ENCODE results near the gene RUSF1. TPM values are rescaled to one million over a fixed set of nuclear protein-coding genes. Genes with fewer than 3 reads are reported as not detected.

RUSF1 gene
- total and polyA plus RNA-seq, 8 donors: 58.2 to 87.2 (median 77.7) TPM

DNA sequence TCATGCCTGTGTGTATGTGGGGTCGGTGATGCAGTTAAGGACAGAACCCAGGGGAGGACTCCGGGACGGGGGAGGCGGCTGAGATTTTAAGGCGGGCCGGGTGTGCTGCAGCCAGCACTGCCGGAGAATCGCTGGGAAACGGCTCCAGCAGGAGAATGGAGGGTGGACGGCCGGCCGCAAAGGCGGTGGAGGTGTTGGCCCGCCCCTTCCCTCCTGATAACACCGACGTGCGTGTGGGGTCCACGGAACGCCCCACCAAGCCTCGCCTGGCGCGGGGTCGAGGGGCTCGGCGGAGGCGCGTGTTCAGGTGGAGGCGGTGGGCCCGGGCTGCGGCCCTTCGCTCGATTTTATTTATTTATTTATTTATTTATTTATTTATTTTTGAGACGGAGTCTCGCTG, 66.2 kb downstream of the RUSF1 start:
- ATAC-seq: no peak
- TF ChIP-seq, protein P1, sequence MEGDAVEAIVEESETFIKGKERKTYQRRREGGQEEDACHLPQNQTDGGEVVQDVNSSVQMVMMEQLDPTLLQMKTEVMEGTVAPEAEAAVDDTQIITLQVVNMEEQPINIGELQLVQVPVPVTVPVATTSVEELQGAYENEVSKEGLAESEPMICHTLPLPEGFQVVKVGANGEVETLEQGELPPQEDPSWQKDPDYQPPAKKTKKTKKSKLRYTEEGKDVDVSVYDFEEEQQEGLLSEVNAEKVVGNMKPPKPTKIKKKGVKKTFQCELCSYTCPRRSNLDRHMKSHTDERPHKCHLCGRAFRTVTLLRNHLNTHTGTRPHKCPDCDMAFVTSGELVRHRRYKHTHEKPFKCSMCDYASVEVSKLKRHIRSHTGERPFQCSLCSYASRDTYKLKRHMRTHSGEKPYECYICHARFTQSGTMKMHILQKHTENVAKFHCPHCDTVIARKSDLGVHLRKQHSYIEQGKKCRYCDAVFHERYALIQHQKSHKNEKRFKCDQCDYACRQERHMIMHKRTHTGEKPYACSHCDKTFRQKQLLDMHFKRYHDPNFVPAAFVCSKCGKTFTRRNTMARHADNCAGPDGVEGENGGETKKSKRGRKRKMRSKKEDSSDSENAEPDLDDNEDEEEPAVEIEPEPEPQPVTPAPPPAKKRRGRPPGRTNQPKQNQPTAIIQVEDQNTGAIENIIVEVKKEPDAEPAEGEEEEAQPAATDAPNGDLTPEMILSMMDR (IDR thresholded peaks at IDR 0.05): no peak

DNA sequence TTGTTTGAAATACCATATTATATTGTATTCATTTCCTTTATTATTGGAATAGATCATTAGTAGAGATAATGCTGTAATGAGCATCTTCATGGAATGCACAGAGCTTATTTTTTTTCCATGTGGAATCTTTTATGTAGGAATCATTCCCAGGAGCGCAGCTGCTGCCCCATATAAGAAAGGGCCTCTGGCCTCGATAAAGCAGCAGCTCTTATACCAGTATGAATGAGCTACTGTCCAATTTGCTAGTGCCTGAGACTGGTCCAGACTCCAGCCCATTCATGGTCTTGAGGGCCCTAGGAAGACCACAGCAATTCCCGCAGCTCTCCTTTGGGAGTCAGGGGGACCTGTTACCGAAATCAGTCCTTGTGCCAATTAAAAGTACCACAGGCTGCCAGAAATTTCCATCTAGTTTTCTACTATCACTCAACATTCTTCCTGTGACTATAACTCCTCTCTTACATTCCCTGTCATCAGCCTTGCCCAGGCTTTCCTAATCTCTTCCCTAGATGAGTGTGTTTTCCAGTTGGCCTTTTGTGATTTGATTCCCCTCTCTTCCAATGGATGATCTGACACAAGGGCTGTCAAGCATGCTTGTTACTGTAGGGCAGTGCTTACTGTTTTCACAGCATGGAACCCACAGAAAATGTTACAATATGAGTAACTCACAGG, 67.5 kb downstream of the RUSF1 start:
- no peak for ATAC-seq
- H3K9me3 ChIP-seq: no peaks in the 10 kb centered on the region
- H3K27ac ChIP-seq: no peak overlapping the region
- TF ChIP-seq, protein P1 (IDR thresholded peaks at IDR 0.05): no peak
- DNase-seq: no peak
- no peaks in the 10 kb centered on the region for H3K36me3 ChIP-seq
- no peak overlapping the region for H3K4me3 ChIP-seq
- no peaks in the 10 kb centered on the region for H3K27me3 ChIP-seq
- intact Hi-C loops (cut with DNase I): no loop called here
- peaks cover 0 to 10% of the 10 kb centered on the region in 2 donors for H3K4me1 ChIP-seq

More for the DNA sequence above, 66.2 kb downstream of the RUSF1 start:
- intact Hi-C loops (cut with DNase I): no loop called here
- Histone ChIP-seq H3K9me3 (no peaks in the 10 kb centered on the region), H3K36me3 (no peaks in the 10 kb centered on the region), H3K27me3 (no peaks in the 10 kb centered on the region), H3K4me3 (peak overlapping the region; percentile 72 to 92), H3K4me1 (peaks cover 0 to 10% of the 10 kb centered on the region in 2 donors), H3K27ac (peak overlapping the region in 1 of 2 donors; percentile 84)
- DNase-seq: no peak

GRCh38 chr16:31439519-31439918, 68.7 kb downstream of the RUSF1 start:
- ATAC-seq (no peak), DNase-seq (peak in 1 of 4 donors; percentile 15)
- no peaks in the 10 kb centered on the region for H3K9me3 ChIP-seq
- H3K4me1 ChIP-seq: peaks cover 0 to 10% of the 10 kb centered on the region in 2 donors
- intact Hi-C loops (cut with DNase I): loop anchor here in 1 of 2 donors (10.0 kb wide), 1 partner anchor 455 kb away; the partner anchor contains the start of gene HSD3B7
- H3K27ac ChIP-seq: no peak overlapping the region
- no peak overlapping the region for H3K4me3 ChIP-seq
- no peaks in the 10 kb centered on the region for H3K27me3 ChIP-seq
- TF ChIP-seq, protein P1 (IDR thresholded peaks at IDR 0.05): no peak
- no peaks in the 10 kb centered on the region for H3K36me3 ChIP-seq

Other genes with a start within 250 kb of the RUSF1 start
- 10 to 100 TPM; 44.5 to 91.3 TPM for gene ITGAM, start 248.4 kb downstream of the RUSF1 start, total RNA-seq
- 1 to 10 TPM; 2.3 to 5.1 (median 3.2) TPM for gene ITGAM, start 248.4 kb downstream of the RUSF1 start, polyA plus RNA-seq (ENCODE audit: insufficient read length in 6 of 6)
- 100 to 1,000 TPM in 1 of 2 donors, 10 to 100 TPM in 1; 71.5 to 134 TPM for gene ITGAX, start 153.2 kb downstream of the RUSF1 start, total RNA-seq
- 1 to 10 TPM in 5 of 6 donors, under 1 TPM in 1; 0.94 to 2.0 (median 1.4) TPM for gene ITGAX, start 153.2 kb downstream of the RUSF1 start, polyA plus RNA-seq (ENCODE audit: insufficient read length in 6 of 6)
- gene ITGAD, start 115.1 kb downstream of the RUSF1 start, total RNA-seq: under 1 TPM; 0.31 to 0.35 TPM
- under 1 TPM in 4 of 6 donors, not detected in 2; 0.04 to 0.24 (median 0.15) TPM for gene ITGAD, start 115.1 kb downstream of the RUSF1 start, polyA plus RNA-seq (ENCODE audit: insufficient read length in 6 of 6)
- under 1 TPM in 1 of 2 donors, not detected in 1; 0.67 TPM for gene COX6A2, start 80.0 kb downstream of the RUSF1 start, total RNA-seq
- gene COX6A2, start 80.0 kb downstream of the RUSF1 start, polyA plus RNA-seq (ENCODE audit: insufficient read length in 6 of 6): not detected
- 1 to 10 TPM; 1.5 to 1.6 TPM for gene ZNF843, start 65.6 kb downstream of the RUSF1 start, total RNA-seq
- 1 to 10 TPM; 1.5 to 2.5 (median 2.2) TPM for gene ZNF843, start 65.6 kb downstream of the RUSF1 start, polyA plus RNA-seq (ENCODE audit: insufficient read length in 6 of 6)
- gene ARMC5, start 48.9 kb downstream of the RUSF1 start, total RNA-seq: 10 to 100 TPM in 1 of 2 donors, 1 to 10 TPM in 1; 8.5 to 10.1 TPM
- gene ARMC5, start 48.9 kb downstream of the RUSF1 start, polyA plus RNA-seq (ENCODE audit: insufficient read length in 6 of 6): 10 to 100 TPM in 4 of 6 donors, 1 to 10 TPM in 2; 9.3 to 14.8 (median 11.5) TPM
- gene TGFB1I1, start 36.2 kb downstream of the RUSF1 start, total RNA-seq: 10 to 100 TPM; 49.3 to 70.3 TPM
- 10 to 100 TPM; 59.4 to 85.3 (median 66.8) TPM for gene TGFB1I1, start 36.2 kb downstream of the RUSF1 start, polyA plus RNA-seq (ENCODE audit: insufficient read length in 6 of 6)
- gene SLC5A2, start 25.3 kb downstream of the RUSF1 start, total RNA-seq: 1 to 10 TPM in 1 of 2 donors, under 1 TPM in 1; 0.92 to 1.4 TPM
- gene SLC5A2, start 25.3 kb downstream of the RUSF1 start, polyA plus RNA-seq (ENCODE audit: insufficient read length in 6 of 6): 10 to 100 TPM in 5 of 6 donors, 1 to 10 TPM in 1; 7.7 to 18.8 (median 14.5) TPM
- not detected for gene AHSP, start 19.5 kb upstream of the RUSF1 start, total RNA-seq
- 10 to 100 TPM in 4 of 6 donors, 1 to 10 TPM in 2; 6.2 to 18.2 (median 11.9) TPM for gene AHSP, start 19.5 kb upstream of the RUSF1 start, polyA plus RNA-seq (ENCODE audit: insufficient read length in 6 of 6)